Choroid plexus epithelial cell (primary cell): ENCODE results near the gene SEZ6.

Experiments
- DNase-seq: peaks from one replicate; pipeline ENCODE4 v3.0.0-alpha.2; 2010; ENCODE audit warnings: low read depth
- H3K4me3 ChIP-seq: 2 replicates; pipeline ENCODE4 v1.5.1; 2011; ENCODE audit warnings: low read depth, mild to moderate bottlenecking, control low read depth, low read length, moderate library complexity
- TF ChIP-seq, protein P1 (sequence below): conservative IDR thresholded peaks from 2 replicates; pipeline ENCODE4 v1.5.1; 2011; ENCODE audit warnings: low read depth, mild to moderate bottlenecking, control low read depth, inconsistent platforms, low read length, moderate library complexity

SEZ6 gene

DNA sequence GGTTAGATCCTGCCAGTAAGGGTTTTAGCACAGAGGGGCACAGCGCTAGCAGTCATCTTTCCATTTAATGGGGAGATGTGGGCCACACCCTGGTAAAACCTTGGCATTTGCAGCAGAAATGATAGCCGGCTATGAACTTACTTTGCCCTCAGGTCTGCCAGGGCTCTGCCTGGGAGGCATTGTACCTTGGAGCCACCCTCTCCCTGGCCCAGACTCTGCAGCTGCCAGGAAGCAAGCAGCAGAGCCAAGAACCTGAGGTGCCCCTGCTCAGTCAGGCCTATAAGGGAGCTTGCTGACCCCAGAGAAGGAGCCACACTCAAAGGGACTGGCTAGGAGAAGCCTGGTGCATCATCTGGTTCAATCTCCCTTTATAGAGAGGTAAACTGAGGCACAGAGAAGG lies 30.8 kb downstream of the SEZ6 start:
- TF ChIP-seq, protein P1, sequence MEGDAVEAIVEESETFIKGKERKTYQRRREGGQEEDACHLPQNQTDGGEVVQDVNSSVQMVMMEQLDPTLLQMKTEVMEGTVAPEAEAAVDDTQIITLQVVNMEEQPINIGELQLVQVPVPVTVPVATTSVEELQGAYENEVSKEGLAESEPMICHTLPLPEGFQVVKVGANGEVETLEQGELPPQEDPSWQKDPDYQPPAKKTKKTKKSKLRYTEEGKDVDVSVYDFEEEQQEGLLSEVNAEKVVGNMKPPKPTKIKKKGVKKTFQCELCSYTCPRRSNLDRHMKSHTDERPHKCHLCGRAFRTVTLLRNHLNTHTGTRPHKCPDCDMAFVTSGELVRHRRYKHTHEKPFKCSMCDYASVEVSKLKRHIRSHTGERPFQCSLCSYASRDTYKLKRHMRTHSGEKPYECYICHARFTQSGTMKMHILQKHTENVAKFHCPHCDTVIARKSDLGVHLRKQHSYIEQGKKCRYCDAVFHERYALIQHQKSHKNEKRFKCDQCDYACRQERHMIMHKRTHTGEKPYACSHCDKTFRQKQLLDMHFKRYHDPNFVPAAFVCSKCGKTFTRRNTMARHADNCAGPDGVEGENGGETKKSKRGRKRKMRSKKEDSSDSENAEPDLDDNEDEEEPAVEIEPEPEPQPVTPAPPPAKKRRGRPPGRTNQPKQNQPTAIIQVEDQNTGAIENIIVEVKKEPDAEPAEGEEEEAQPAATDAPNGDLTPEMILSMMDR = no peak
- no peak overlapping the region for H3K4me3 ChIP-seq
- no peak for DNase-seq

DNA sequence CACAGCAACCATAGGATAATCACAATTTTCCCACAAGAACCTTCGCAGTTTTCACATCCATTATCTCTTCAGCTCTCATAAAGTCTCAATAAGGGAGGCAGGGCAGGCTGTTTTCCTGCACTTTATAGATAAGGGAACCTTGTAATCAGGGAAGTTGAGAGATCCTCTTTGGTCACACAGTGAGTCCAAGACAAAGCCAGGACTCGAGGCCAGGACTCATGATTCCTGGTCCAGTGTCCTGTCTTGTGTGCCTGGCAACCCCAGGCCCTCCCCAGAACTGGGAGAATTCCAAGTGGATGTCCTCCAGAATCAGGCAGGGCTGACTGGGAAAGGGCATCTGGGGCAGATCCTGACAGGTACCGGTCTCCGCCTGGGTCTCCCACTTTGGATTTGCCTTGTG lies 31.4 kb downstream of the SEZ6 start:
- DNase-seq = no peak
- H3K4me3 ChIP-seq = no peak overlapping the region
- TF ChIP-seq, protein P1 = no peak

DNA sequence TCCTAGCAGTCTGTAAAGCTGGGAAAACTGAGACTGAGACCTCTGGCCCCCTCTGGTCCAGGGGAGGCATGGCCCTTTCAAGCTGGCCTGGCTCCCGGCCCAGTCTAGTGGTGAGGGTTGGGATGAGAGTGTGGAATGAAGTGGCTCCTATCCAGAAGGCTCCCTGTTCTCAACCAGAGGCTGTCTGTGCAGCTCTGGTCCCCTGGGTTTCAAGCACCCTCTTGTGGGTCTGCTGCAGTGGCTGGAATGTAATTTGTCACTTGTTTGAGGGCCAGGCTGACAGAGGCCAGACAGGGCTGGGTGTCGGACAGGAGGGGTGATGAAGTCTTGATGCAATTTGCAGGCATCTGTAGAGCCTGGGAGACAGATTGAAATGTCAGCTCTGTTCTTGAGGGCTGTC lies 32.4 kb downstream of the SEZ6 start:
- H3K4me3 ChIP-seq = no peak overlapping the region
- TF ChIP-seq, protein P1 = peak; percentile 11
- DNase-seq = peak; percentile 69

DNA sequence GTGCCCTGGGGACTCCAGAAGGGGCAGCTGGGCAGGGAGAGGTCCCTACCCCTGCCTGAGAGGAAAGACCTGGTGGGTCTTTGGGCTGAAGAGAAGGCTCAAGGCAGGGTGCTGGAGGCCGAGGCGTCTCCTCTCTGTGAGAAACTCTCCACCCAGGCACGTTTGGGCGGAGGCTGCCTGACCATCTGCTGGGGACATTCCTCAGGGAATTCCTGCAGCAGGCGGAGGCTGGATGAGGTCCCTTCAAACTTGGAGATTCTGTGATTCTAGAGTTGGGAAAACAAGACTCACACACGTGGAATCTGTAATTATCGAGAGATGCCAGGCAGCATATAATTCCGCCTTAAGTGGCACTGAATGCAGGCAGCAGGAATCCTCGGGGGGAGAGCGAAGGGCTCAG lies 33.4 kb downstream of the SEZ6 start:
- no peak overlapping the region for H3K4me3 ChIP-seq
- TF ChIP-seq, protein P1 = no peak
- DNase-seq = no peak

DNA sequence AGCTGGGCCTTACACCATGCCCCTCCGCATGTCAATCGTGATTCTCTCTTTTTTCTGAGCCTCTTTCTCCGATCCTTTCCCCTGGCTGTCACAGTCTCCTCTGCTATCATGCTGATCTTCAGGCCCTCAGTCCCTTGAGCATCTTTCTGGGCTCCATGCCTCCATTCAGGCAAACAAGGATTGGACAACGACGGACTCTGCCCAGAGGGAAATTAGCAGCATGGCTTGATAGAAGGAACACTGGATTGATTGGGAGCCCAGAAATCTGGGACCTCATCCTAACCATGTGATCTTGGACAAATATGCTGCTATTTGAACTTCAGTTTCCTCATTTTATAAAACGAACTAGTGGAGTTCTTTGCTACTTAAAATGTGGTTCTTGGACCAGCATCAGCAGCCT lies 35.0 kb downstream of the SEZ6 start:
- DNase-seq = no peak
- H3K4me3 ChIP-seq = no peak overlapping the region
- TF ChIP-seq, protein P1 = no peak

DNA sequence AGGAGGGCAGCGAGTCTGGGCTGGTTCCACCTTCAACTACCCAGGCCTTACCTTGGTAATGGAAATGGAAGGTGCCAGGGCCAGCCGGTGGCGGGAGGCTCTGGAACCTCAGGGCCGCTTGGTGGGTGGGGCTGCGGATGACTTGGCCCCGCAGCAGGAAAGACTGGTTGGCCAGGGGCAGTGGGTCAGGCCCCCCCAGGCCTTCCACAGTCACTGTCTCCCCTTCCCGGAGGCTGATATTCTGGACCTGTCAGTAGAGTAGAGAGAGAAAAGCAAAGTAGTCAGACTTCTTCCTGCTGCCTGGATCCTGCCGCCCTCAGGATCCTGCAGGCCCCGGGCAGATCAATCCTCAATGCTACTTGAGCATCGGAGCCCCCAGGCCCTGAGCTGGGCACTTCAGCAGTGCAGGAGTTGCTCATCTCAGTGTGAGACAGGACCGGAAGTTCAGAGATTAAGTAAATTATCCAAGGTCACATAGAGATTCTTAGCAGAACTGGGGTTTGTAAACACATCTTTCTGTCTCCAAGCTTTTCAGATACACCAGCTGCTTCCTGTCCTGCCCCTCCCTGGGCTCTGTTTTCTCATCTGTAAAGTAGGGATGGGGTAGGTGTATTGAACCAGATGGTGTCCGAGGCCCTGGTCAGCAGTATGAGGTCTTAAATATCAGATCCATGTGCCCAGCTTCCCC lies 36.0 kb downstream of the SEZ6 start:
- H3K4me3 ChIP-seq = no peak overlapping the region

DNA sequence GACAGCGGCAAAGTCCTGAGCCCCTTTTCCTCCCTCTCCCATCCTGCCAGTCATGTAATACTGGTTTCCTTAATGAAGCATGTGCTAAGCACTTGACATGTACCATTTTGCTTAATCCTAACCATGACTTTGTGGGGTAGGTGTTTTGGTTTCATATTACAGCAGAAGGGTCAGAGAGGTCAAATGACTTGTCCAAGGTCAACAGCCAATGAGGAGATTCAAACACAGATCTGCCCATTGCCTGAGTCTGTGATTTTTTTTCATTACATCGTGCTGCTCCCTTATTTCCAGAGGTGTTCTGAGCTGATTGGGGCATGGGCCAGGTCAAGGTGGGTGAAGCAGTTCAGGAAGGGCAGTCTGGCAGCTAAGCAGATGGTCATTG lies 36.9 kb downstream of the SEZ6 start:
- no peak for DNase-seq
- H3K4me3 ChIP-seq = no peak overlapping the region

More for the DNA sequence above, 36.0 kb downstream of the SEZ6 start:
- no peak for DNase-seq
- TF ChIP-seq, protein P1 = no peak

More for the DNA sequence above, 36.9 kb downstream of the SEZ6 start:
- TF ChIP-seq, protein P1 = no peak
